ENCODE data around the gene EXOSC9. TPM values are rescaled to one million over a fixed set of nuclear protein-coding genes. Genes with fewer than 3 reads are reported as not detected.

The EXOSC9 gene
- total RNA-seq, 1 donor from 2014 or later = 10.4 TPM

GRCh38 chr4:121846662-121847061 is 45.5 kb downstream of the EXOSC9 start:
- Histone ChIP-seq H3K27me3 (ENCODE audit: low read depth) (no peaks in the 10 kb centered on the region), H3K27ac (replicated peaks) (no peak overlapping the region), H3K36me3 (peaks cover 57% of the 10 kb centered on the region), H3K9me3 (replicated peaks) (no peaks in the 10 kb centered on the region), H3K4me1 (no peaks in the 10 kb centered on the region), H3K4me3 (no peak overlapping the region)
- no peak for DNase-seq
- intact Hi-C loops (cut with micrococcal nuclease) = no loop called here
- no peak for TF ChIP-seq CTCF (IDR thresholded peaks at IDR 0.05; ENCODE audit: borderline replicate concordance)

GRCh38 chr4:121851354-121851753 is 50.2 kb downstream of the EXOSC9 start:
- H3K27ac ChIP-seq (replicated peaks) = no peak overlapping the region
- no peaks in the 10 kb centered on the region for H3K4me1 ChIP-seq
- no peak for DNase-seq
- no peaks in the 10 kb centered on the region for H3K27me3 ChIP-seq (ENCODE audit: low read depth)
- no peaks in the 10 kb centered on the region for H3K9me3 ChIP-seq (replicated peaks)
- intact Hi-C loops (cut with micrococcal nuclease) = no loop called here
- H3K36me3 ChIP-seq = peaks cover 44% of the 10 kb centered on the region
- no peak for TF ChIP-seq CTCF (IDR thresholded peaks at IDR 0.05; ENCODE audit: borderline replicate concordance)
- H3K4me3 ChIP-seq = no peak overlapping the region

- Histone ChIP-seq H3K4me3 (no peak overlapping the region), H3K4me1 (no peaks in the 10 kb centered on the region), H3K27me3 (ENCODE audit: low read depth) (no peaks in the 10 kb centered on the region), H3K27ac (replicated peaks) (no peak overlapping the region), H3K36me3 (peaks cover 33% of the 10 kb centered on the region), H3K9me3 (replicated peaks) (no peaks in the 10 kb centered on the region)
- DNase-seq = no peak
- intact Hi-C loops (cut with micrococcal nuclease) = no loop called here
- no peak for TF ChIP-seq CTCF (IDR thresholded peaks at IDR 0.05; ENCODE audit: borderline replicate concordance)
Observed at GRCh38 chr4:121860121-121860520, 59.0 kb downstream of the EXOSC9 start.

- Histone ChIP-seq H3K27ac (replicated peaks) (no peak overlapping the region), H3K36me3 (peaks cover 32% of the 10 kb centered on the region), H3K9me3 (replicated peaks) (no peaks in the 10 kb centered on the region), H3K4me1 (no peaks in the 10 kb centered on the region), H3K4me3 (no peak overlapping the region), H3K27me3 (ENCODE audit: low read depth) (no peaks in the 10 kb centered on the region)
- no peak for DNase-seq
- TF ChIP-seq CTCF (IDR thresholded peaks at IDR 0.05; ENCODE audit: borderline replicate concordance) = no peak
- intact Hi-C loops (cut with micrococcal nuclease) = no loop called here
Observed at GRCh38 chr4:121861426-121861825, 60.3 kb downstream of the EXOSC9 start.

- no peak overlapping the region for H3K27ac ChIP-seq (replicated peaks)
Observed at GRCh38 chr4:121863799-121864198, 62.7 kb downstream of the EXOSC9 start.

More at GRCh38 chr4:121863799-121864198, 62.7 kb downstream of the EXOSC9 start:
- Histone ChIP-seq H3K36me3 (peaks cover 30% of the 10 kb centered on the region), H3K27me3 (ENCODE audit: low read depth) (no peaks in the 10 kb centered on the region), H3K4me3 (no peak overlapping the region), H3K9me3 (replicated peaks) (peaks cover 5% of the 10 kb centered on the region), H3K4me1 (peaks cover 1% of the 10 kb centered on the region)
- intact Hi-C loops (cut with micrococcal nuclease) = no loop called here
- no peak for TF ChIP-seq CTCF (IDR thresholded peaks at IDR 0.05; ENCODE audit: borderline replicate concordance)
- DNase-seq = no peak

Other genes starting within 250 kb of the EXOSC9 start
- 99.7 TPM for gene ANXA5, start 104.3 kb upstream of the EXOSC9 start, total RNA-seq
- not detected for gene SMIM43, start 36.2 kb upstream of the EXOSC9 start, total RNA-seq
- 0.52 TPM for gene CCNA2, start 22.6 kb downstream of the EXOSC9 start, total RNA-seq
- 6.0 TPM for gene BBS7, start 69.2 kb downstream of the EXOSC9 start, total RNA-seq
- gene TRPC3, start 150.7 kb downstream of the EXOSC9 start, total RNA-seq = 0.25 TPM

Data from left ventricle myocardium inferior (tissue), 1 donor.